ENCODE data around the gene TNFRSF1B.

The TNFRSF1B gene

DNA sequence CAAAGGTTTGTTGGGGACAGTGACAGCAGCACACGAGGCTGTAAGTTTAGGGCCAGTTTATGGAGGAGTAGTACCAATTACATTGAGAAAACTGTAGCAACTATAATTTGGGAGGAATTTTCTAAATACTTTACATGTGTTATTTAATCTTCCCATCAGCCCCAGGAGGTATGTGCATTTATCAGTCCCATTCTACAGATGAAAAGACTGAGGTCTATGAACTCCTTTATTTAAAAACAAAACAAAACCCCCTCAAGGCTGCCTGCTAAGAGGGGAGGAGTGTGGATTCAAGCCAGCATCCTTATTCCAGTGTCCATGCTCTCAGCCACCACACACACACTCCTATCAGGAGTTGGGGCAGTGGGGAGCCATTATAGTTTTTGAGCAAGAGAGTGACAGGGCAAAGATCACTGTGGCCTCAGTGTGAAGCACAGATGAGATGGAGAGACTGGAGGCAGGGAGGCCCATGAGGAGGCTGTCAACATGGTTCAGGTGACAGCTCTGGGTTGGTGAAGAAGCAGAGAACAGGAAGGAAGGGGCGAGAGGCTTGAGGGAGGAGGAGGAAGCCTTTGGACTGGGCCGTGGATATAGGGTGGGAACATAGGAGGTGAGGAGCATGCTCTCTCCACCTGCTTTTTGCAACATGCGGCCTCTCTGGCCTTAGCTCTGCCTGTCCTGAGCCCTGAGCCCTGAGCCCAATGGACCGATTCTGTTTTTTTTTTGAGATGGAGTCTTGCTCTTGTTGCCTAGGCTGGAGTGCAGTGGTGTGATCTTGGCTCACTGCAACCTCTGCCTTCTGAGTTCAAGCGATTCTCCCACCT is 9.7 kb downstream of the TNFRSF1B start:
- DNase-seq, result no peak

DNA sequence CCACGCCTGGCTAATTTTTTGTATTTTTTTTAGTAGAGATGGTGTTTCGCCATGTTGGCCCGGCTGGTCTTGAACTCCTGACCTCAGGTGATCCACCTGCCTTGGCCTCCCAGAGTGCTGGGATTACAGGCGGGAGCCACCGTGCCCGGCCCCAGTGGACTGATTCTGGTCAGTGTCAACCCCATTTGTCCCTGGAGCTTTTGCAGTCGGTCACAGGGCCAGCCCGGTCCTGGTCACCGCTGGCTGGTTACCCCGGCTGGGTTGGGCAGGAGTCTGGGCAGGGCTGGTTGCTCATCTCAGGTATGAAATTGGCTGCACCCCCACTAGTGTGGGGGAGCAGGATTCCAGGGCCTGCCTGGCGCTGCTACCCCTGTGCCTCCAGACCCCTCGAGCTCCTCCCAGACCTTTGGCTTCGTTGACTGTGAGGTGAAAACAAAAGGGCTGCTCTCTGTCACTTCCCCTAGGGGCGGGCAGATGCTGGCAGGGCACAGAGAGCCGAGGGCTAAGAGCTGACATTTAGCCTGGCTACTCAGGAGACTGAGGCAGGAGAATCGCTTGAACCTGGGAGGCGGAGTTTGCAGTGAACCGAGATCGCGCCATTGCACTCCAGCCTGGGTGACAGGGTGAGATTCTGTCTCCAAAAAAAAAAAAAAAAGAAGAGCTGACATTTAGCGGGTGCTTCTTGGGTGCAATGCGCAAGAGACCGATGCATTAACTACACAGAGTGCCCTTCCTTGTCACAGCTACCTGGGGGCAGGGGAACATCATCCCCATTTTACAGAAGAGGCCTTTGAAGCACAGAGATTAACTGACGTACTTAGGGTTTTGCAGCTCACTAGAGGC is 10.6 kb downstream of the TNFRSF1B start:
- no peak for DNase-seq

- no peak for DNase-seq
These were observed 11.2 kb downstream of the TNFRSF1B start for GRCh38 chr1:12177999-12178441.

DNA sequence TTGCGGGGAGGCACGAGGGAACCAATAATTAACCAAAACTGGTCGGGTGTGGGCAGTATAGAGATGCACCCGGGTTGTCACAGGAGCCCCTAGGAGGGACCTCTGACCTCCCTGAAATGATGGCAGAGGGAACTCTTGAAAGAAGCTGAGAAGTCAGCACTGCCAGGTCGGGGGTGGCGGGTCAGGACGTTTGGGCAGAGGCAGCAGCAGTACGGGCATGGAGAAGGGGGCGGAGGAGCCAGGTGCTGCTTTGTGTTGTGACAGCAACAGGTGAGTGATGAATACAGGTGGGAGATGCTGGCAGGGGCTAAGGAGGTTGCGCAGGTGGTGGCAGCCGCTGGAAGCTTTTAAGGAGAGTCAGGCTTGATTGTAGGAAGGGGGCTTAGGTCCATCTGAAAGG is 11.7 kb downstream of the TNFRSF1B start:
- no peak for DNase-seq

GRCh38 chr1:12179111-12179519 is 12.3 kb downstream of the TNFRSF1B start:
- no peak for DNase-seq

GRCh38 chr1:12179676-12180075 is 12.9 kb downstream of the TNFRSF1B start:
- DNase-seq, result no peak

- no peak for DNase-seq
These were observed 13.5 kb downstream of the TNFRSF1B start for GRCh38 chr1:12180315-12180714.

GRCh38 chr1:12180903-12181302 is 14.1 kb downstream of the TNFRSF1B start:
- DNase-seq, result no peak

GRCh38 chr1:12181568-12181967 is 14.8 kb downstream of the TNFRSF1B start:
- DNase-seq, result no peak

GRCh38 chr1:12182410-12182984 is 15.7 kb downstream of the TNFRSF1B start:
- no peak for DNase-seq

DNA sequence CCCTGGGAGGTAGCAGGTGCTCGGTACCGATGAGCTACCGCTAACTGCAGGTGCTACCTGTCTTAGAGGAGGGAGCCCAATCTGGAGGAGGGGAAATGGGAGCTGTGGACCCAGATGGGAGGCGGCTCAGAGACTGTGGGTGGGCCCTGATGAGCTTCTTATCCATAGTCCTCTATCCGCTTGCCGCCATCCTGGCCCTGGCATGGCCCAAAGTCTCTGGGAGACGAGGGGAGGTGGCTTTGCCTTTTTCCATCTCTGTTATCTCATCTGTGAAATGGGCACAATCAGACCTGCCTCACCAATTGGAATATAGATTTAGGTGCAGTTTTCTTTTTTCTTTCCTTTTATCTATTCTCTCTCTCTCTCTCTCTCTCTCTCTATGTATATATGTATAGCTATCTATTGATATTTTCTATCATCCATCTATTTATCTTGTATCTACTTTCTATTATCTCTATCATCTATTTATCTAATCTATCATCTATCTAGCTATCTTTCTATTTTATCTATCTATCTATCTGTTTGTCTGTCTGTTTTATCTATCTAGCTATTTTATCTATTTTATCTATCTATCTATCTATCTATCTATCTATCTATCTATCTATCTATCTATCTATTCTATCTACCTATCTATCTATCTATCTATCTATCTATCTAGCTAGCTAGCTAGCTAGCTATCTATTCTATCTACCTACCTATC is 16.5 kb downstream of the TNFRSF1B start:
- no peak for DNase-seq

- DNase-seq, result no peak
These were observed 17.4 kb downstream of the TNFRSF1B start for GRCh38 chr1:12184008-12184681.

DNA sequence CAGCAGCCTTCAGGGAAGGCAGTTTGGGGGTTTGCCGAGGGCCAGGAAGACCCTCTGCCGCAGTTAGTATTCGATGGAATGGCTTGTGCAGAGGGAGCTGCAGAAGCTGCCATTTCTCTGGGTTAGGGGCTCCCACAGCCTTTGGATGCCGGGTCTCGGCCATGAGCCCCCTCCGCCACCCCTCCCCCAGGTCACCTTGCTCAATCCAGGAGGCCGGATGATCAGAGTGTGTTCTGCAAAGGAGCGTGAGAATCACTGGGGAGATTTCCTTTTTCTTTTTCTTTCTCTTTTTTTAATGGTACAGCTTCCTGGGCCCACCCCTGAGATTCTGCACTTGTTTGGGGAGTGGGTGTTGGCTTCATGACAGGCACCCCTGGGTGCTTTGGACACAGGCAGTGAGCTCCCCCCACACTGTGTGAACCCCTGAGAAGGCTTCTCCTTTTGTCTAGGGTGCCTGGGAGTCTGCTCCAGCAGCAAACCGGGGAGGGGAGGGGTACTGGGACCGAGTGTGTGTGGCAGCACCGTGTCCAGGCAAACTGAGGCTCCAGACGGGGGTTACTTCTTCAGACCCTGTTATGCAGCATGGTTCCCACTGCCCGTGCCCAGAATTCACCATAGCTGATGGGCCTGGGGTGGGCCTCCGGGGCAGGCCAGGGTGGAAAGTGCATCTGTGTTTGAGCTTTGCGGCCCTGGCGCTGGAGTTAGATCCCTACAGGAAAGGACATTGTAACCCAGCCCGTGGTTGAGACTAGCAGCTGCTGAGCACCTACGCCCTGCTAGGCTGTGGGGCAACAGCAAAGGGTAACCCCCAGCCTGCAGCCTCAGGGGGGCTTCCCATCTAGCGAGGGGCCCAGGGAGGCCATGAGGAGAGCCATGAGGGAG is 18.5 kb downstream of the TNFRSF1B start:
- DNase-seq, result no peak

- no peak for DNase-seq
These were observed 19.3 kb downstream of the TNFRSF1B start for GRCh38 chr1:12185918-12186678.

DNA sequence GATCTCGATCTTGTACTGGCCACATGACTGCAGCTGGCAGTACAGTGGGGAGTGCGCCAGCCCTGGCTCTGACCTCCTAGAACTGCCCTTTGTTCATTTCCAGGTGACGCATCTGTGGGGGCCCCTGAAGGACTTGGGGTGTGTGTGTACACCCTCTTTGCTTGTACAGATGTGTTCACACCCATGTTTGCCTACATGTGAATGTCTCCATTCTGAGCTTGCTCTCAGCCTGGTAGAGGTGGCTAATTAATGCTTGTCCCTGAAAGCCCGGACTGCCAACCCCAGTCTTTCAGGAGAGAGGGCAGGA is 19.8 kb downstream of the TNFRSF1B start:
- DNase-seq, result no peak

DNA sequence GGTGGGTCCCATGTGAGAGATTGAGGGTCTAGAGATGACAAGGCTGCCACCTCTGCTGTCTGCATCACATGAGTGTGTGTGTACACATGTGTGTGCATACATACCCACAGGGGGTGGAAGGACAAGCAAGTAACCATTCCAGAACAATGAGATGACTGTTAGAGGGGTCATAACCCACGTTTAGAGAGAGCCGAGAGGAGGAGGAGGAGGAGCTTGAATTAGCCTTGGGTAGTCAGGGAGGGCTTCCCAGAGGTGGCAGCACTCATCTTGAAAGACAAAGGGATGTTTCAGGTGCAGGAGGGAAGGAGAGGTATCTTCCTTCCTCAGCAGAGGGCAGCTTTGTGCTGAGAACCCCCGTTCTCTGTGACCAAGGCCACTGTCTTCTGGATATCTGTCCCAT is 21.3 kb downstream of the TNFRSF1B start:
- DNase-seq, result no peak

DNA sequence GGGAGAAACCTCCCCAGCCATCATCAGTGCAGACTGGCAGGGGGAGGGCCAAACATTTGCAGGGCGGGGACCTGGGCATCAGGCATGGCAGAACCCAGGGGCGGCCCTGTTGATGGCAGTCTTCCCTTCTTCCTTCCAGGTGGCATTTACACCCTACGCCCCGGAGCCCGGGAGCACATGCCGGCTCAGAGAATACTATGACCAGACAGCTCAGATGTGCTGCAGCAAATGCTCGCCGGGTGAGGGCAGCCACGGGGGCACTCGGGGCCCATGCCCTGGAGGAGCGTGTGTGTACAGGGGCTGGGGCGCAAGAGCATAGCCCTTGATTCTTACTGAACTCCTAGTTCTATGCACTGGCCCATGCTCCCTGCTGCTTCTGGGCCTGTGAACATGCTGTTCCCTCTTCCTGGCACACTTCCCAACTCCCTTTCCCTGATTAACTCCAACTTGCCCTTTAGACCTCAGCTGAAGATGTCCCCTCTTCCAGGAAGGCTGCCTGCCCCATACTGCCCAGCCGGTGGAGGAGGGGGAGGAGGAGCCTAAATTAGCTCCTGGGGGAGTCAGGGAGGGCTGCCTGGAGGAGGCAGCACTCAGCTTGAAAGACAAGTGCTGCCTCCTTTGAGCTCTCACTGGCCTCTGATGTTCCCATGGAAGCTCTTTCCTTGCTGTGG is 22.0 kb downstream of the TNFRSF1B start:
- no peak for DNase-seq

- DNase-seq, result no peak
These were observed 22.5 kb downstream of the TNFRSF1B start for GRCh38 chr1:12189328-12189682.

DNA sequence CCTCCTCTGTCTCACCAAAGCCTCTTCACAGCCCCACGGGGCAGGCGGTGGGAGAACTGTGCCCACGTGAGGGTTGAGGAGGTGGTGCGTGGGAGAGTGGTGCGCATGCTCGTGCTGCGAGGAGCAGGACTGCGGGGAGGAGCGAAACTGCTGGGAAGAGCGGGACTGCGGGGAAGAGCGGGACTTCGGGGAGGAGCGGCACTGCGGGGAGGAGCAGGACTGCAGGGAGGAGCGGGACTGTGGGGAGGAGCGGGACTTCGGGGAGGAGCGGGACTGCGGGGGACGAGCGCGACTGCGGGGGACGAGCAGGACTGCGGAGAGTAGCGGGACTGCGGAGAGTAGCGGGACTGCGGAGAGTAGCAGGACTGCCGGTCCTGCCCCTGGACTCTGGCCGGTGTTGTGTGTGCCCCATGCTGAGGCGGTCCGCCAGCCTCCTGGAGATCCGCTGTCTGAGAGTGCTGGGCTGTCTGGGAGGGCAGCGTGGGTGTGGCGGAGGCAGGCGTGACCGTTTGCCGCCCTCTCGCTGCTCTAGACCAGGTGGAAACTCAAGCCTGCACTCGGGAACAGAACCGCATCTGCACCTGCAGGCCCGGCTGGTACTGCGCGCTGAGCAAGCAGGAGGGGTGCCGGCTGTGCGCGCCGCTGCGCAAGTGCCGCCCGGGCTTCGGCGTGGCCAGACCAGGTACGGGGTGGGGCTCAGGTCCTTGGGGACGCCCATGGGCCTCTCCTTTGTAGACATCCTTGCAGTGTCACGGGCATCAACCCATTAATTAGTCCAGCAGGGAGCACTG is 24.6 kb downstream of the TNFRSF1B start:
- peak in 1 of 2 experiments; percentile 9 for DNase-seq

Measured in NCI-H1930 (cell line).